ENCODE measurements around the gene IL15RA.

Gene IL15RA

DNA sequence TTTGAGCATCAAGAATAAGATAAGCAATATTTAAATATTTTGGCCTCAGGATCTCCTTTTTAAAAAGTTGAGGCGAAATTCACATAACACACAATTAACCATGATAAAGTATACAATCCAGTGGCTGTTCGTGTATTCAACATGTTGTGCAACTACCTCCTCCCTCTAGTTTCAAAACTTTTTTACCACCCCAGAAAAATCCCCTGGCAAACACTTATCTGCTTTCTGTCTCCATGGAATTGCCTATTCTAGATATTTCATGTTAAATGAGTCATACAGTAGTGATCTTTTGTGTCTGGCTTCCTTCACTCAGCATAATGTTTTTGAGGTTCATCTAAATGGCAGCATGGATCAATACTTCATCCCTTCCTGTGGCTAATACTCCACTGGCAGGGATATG is 31.8 kb upstream of the IL15RA start:
- Histone ChIP-seq H3K27ac (replicated peaks) (no peak overlapping the region), H3K27me3 (ENCODE audit: insufficient read depth, poor library complexity, severe bottlenecking) (no peaks in the 10 kb centered on the region), H3K4me3 (replicated peaks; ENCODE audit: insufficient read depth, low read length) (no peak overlapping the region)
- no peak for DNase-seq (ENCODE audit: low read depth in 1 of 2, low spot score in 1 of 2)
- TF ChIP-seq POLR2AphosphoS5 (IDR thresholded peaks at IDR 0.05; ENCODE audit: low read depth) (no peak), GABPA (IDR thresholded peaks at IDR 0.05; ENCODE audit: low read depth) (no peak), SPI1 (IDR thresholded peaks at IDR 0.05; ENCODE audit: borderline replicate concordance, low read depth) (no peak)
- TF ChIP-seq, protein P1, sequence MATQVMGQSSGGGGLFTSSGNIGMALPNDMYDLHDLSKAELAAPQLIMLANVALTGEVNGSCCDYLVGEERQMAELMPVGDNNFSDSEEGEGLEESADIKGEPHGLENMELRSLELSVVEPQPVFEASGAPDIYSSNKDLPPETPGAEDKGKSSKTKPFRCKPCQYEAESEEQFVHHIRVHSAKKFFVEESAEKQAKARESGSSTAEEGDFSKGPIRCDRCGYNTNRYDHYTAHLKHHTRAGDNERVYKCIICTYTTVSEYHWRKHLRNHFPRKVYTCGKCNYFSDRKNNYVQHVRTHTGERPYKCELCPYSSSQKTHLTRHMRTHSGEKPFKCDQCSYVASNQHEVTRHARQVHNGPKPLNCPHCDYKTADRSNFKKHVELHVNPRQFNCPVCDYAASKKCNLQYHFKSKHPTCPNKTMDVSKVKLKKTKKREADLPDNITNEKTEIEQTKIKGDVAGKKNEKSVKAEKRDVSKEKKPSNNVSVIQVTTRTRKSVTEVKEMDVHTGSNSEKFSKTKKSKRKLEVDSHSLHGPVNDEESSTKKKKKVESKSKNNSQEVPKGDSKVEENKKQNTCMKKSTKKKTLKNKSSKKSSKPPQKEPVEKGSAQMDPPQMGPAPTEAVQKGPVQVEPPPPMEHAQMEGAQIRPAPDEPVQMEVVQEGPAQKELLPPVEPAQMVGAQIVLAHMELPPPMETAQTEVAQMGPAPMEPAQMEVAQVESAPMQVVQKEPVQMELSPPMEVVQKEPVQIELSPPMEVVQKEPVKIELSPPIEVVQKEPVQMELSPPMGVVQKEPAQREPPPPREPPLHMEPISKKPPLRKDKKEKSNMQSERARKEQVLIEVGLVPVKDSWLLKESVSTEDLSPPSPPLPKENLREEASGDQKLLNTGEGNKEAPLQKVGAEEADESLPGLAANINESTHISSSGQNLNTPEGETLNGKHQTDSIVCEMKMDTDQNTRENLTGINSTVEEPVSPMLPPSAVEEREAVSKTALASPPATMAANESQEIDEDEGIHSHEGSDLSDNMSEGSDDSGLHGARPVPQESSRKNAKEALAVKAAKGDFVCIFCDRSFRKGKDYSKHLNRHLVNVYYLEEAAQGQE (IDR thresholded peaks at IDR 0.05; ENCODE audit: insufficient replicate concordance, low read depth) = no peak
- TF ChIP-seq, protein P2, sequence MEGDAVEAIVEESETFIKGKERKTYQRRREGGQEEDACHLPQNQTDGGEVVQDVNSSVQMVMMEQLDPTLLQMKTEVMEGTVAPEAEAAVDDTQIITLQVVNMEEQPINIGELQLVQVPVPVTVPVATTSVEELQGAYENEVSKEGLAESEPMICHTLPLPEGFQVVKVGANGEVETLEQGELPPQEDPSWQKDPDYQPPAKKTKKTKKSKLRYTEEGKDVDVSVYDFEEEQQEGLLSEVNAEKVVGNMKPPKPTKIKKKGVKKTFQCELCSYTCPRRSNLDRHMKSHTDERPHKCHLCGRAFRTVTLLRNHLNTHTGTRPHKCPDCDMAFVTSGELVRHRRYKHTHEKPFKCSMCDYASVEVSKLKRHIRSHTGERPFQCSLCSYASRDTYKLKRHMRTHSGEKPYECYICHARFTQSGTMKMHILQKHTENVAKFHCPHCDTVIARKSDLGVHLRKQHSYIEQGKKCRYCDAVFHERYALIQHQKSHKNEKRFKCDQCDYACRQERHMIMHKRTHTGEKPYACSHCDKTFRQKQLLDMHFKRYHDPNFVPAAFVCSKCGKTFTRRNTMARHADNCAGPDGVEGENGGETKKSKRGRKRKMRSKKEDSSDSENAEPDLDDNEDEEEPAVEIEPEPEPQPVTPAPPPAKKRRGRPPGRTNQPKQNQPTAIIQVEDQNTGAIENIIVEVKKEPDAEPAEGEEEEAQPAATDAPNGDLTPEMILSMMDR (IDR thresholded peaks at IDR 0.05; ENCODE audit: insufficient read depth, low read length) = no peak

DNA sequence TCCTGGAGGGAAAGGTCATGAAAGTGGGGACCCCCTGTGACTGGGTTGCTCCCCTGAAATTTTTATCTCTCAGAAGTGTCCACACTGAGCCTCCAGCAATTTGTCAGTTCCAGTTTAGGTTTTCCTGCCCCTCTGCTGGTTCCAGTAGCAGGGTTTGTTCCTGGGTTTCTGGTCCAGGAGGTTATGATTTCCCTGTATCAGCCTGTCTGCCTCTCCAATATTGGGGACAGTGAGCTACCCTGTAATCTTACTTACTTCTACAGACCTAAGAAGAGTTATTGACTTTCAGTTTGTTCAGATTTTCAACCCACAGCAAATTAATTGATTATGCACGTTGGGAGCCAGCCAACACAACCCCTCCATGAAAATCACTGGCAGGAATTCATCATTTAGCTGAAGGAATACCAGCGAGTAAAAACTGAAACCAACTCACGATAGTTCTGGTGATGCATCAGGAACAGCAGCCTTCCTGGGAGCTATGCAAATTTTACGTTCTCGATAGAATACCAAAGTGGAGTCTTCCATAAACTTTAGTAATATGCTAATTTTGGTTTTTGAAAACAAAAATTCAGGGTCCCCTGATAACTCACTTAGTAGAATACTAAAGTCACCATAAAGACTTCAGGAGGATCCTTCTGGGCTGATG is 31.3 kb upstream of the IL15RA start:
- no peaks in the 10 kb centered on the region for H3K27me3 ChIP-seq (ENCODE audit: insufficient read depth, poor library complexity, severe bottlenecking)
- no peak overlapping the region for H3K4me3 ChIP-seq (replicated peaks; ENCODE audit: insufficient read depth, low read length)
- TF ChIP-seq, protein P2 (IDR thresholded peaks at IDR 0.05; ENCODE audit: insufficient read depth, low read length) = no peak
- TF ChIP-seq GABPA (IDR thresholded peaks at IDR 0.05; ENCODE audit: low read depth) (no peak), SPI1 (IDR thresholded peaks at IDR 0.05; ENCODE audit: borderline replicate concordance, low read depth) (no peak), POLR2AphosphoS5 (IDR thresholded peaks at IDR 0.05; ENCODE audit: low read depth) (no peak)
- TF ChIP-seq, protein P1 (IDR thresholded peaks at IDR 0.05; ENCODE audit: insufficient replicate concordance, low read depth) = no peak
- H3K27ac ChIP-seq (replicated peaks) = no peak overlapping the region
- no peak for DNase-seq (ENCODE audit: low read depth in 1 of 2, low spot score in 1 of 2)

DNA sequence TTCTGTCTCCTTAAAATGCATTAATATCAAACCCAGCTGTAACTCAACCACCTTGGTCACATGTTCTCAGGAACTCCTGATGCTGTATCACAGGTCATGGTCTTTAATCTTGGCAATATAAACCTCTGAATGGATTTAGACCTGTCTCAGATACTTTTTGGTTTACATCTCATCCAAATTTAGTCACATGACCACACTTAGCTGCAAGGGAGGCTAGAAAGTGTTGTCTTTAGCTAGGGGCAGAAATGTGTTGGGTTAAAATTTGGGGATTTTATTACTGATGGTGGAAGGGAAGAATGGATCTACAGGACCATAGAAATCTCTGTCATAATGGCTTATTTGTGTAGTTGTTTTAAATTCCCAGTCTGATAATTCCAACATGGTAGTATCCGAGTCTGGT is 29.6 kb upstream of the IL15RA start:
- Histone ChIP-seq H3K27ac (replicated peaks) (no peak overlapping the region), H3K4me3 (replicated peaks; ENCODE audit: insufficient read depth, low read length) (no peak overlapping the region), H3K27me3 (ENCODE audit: insufficient read depth, poor library complexity, severe bottlenecking) (no peaks in the 10 kb centered on the region)
- no peak for DNase-seq (ENCODE audit: low read depth in 1 of 2, low spot score in 1 of 2)
- no peak for TF ChIP-seq GABPA (IDR thresholded peaks at IDR 0.05; ENCODE audit: low read depth)
- TF ChIP-seq, protein P2 (IDR thresholded peaks at IDR 0.05; ENCODE audit: insufficient read depth, low read length) = no peak
- no peak for TF ChIP-seq POLR2AphosphoS5 (IDR thresholded peaks at IDR 0.05; ENCODE audit: low read depth)
- no peak for TF ChIP-seq SPI1 (IDR thresholded peaks at IDR 0.05; ENCODE audit: borderline replicate concordance, low read depth)
- TF ChIP-seq, protein P1 (IDR thresholded peaks at IDR 0.05; ENCODE audit: insufficient replicate concordance, low read depth) = no peak
